DMS79 treated with DMSO at 0.1 percent for 48 hours (cell line): Measurements from ENCODE around the gene NLRP8.
A peak's percentile ranks its signal among the peaks of the same experiment; 100 is the strongest.
"Not testable (repeated sequence)": the region's sequence is repeated elsewhere in the genome, so short reads cannot be mapped to it uniquely, and the experiment has no call there.

Source experiments
- DNase-seq: peaks from one replicate; lab custom pipeline; 2025; lab: John Stamatoyannopoulos, UW

NLRP8 gene

GRCh38 chr19:55973982-55974381, 26.4 kb downstream of the NLRP8 start:
- no peak for DNase-seq

DNA sequence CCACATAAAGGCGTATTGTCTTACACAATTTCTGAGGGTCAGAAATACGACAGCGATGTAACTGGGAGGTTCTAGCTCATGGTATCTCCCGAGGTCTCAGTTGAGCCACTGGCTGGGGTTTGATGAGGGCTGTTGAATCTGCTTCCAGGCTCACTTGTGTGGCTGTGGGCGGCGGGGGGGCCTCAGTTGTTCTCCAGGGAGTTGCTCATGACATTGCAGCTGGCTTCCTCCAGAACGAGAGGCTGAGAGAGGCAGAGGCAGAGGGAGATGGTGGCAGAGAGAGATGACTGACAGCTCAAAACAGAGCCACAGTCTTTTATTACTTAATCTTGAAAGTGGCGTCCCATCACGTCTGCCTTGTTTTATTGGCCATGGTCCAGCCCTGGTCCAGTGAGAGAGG, 32.8 kb downstream of the NLRP8 start:
- no peak for DNase-seq

- DNase-seq = no peak
Observed at GRCh38 chr19:55985254-55985653, 37.6 kb downstream of the NLRP8 start.

DNA sequence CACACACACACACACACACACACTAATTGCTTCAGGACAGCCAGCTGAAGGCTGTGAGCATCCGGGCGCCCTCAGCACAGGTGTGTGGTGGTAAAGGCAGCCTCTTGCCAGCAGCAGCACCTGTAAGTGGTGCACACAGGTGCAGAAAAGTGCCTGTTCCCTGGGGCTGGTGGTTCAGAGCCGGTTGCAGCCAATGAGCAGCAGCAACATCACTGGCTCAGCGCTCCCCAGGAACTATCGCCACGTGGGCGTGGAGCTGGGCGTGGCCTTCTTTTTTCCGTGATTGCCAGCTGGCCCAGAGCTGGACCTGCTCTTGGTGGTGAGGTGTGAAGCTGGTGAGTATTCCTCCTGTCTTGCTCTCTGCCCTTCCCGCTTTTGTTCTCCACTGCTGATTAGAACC, 38.9 kb downstream of the NLRP8 start, which contains the start of gene NLRP5:
NLRP5 (plus strand) TSS at position 289 of the 400 bp plus-strand sequence.
- peak; percentile 85 for DNase-seq

GRCh38 chr19:55990831-55991230, 43.2 kb downstream of the NLRP8 start:
- DNase-seq = no peak

- DNase-seq = no peak
Observed at GRCh38 chr19:55993492-55993891, 45.9 kb downstream of the NLRP8 start.

DNA sequence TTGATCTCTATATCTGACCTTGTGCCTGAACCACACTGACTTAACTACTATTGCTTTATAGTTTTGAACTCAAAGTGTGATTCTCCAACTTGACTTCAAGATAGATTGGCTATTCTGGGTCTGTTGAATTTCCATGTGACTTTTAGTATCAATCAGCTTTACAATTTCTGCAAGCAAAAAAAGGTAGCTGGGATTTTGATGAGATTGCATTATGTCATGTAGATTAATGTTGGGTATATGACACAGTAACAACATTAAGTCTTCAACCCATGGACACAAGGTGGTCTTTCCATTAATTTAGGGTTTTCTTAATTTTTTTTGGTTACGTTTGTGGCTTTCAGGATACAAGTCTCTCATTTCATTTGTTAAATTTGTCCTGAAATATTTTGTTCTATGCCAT, 67.1 kb downstream of the NLRP8 start:
- no peak for DNase-seq

GRCh38 chr19:56015756-56016155, 68.1 kb downstream of the NLRP8 start:
- no peak for DNase-seq

DNA sequence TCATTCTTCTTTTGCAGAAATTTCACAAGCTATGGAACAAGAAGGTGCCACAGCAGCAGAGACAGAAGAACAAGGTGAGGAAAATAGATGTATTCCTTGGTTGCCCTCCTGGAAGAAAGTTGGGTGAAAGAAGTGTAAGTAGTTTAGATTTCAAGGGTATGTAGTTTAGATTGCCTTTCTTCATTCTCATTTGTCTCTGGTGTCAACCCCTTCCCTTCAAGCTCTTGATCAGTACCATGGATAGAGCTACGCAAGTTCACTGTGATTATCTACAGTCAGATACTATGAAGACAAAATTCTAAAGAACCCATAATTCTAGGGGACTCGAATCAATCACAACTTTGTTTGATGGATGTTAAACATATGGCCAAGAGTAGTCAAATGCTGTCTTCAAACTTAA, 71.7 kb downstream of the NLRP8 start:
- not testable (repeated sequence) for DNase-seq

- not testable (repeated sequence) for DNase-seq
Observed at GRCh38 chr19:56020355-56020975, 72.8 kb downstream of the NLRP8 start.

GRCh38 chr19:56026769-56027168, 79.1 kb downstream of the NLRP8 start:
- DNase-seq = no peak
